Colonic mucosa (tissue), 4 donors: Measurements from ENCODE around the gene C19orf85. TPM values are rescaled to one million over a fixed set of nuclear protein-coding genes. Genes with fewer than 3 reads are reported as not detected.

Experiments used
- DNase-seq: peaks from one replicate; pipeline ENCODE4 v3.0.0-alpha.2; 2020
- H3K27ac ChIP-seq: fragments of 200-600 bp; one replicate; pipeline ENCODE4 v1.8.0; 2021
- H3K27me3 ChIP-seq: fragments of 200-600 bp; one replicate; pipeline ENCODE4 v1.8.0; 2021
- H3K36me3 ChIP-seq: fragments of 200-600 bp; one replicate; pipeline ENCODE4 v1.8.0; 2021
- H3K4me1 ChIP-seq: fragments of 200-600 bp; one replicate; pipeline ENCODE4 v1.8.0; 2021; ENCODE audit warnings: mild to moderate bottlenecking
- H3K4me3 ChIP-seq: fragments of 200-600 bp; one replicate; pipeline ENCODE4 v1.8.0; 2021
- H3K9ac ChIP-seq, 2 donors: one replicate each; pipeline ENCODE4 v1.7.0; 2013; ENCODE audit warnings: control low read depth in 2 of 2, low read depth in 2 of 2, low read length in 2 of 2
- H3K9me3 ChIP-seq: fragments of 200-600 bp; one replicate; pipeline ENCODE4 v1.8.0; 2021
- CTCF ChIP-seq: fragments of 200-600 bp; IDR thresholded peaks from one replicate; pipeline ENCODE4 v1.8.0; 2022; ENCODE audit warnings: antibody characterized with exemption, mild to moderate bottlenecking
- intact Hi-C: fragments of 100-400 bp; cut with DNase I; formaldehyde crosslinking; loops from one replicate; pipeline ENCODE4 v1.14.1; 2022
- total RNA-seq, 2 donors: library from RNA; stranded (reverse); fragmentation: NEBNext Ultra II Directional in 1 of 2; extraction: Animal tissue kit (Norgen Biotek cat#: 25700) in 1 of 2; gene quantifications; one replicate each; pipeline ENCODE4 v1.2.1, GENCODE V29; 2021
- donor health status: healthy.
- donor health status: DM: no; HTN: no; CAD: no.
- donor health status: DM: no; HTN: no; CAD: no.

The C19orf85 gene
- total RNA-seq, 2 donors from 2014 or later, result not detected

- no peak for TF ChIP-seq CTCF
- H3K27ac ChIP-seq, result no peak overlapping the region
- intact Hi-C loops, result no loop called here
- H3K27me3 ChIP-seq, result no peaks in the 10 kb centered on the region
- no peaks in the 10 kb centered on the region for H3K36me3 ChIP-seq
- no peak overlapping the region for H3K4me3 ChIP-seq
- H3K9ac ChIP-seq, result peak overlapping the region in 1 of 2 donors; percentile 12
- no peaks in the 10 kb centered on the region for H3K9me3 ChIP-seq
- H3K4me1 ChIP-seq, result no peaks in the 10 kb centered on the region
- DNase-seq, result no peak
Observed at GRCh38 chr19:55477905-55478304, 13.4 kb upstream of the C19orf85 start.

- peak within 1 kb of the TSS; percentile 38 to 61 for H3K9ac ChIP-seq
- peak within 1 kb of the TSS; percentile 73 for H3K27ac ChIP-seq
- H3K4me3 ChIP-seq, result peak within 1 kb of the TSS; percentile 55
- no peaks in the 10 kb centered on the region for H3K27me3 ChIP-seq
- no peaks in the 10 kb centered on the region for H3K4me1 ChIP-seq
- H3K36me3 ChIP-seq, result no peaks in the 10 kb centered on the region
- no peaks in the 10 kb centered on the region for H3K9me3 ChIP-seq
- TF ChIP-seq CTCF, result no peak
- intact Hi-C loops, result no loop called here
- peak; percentile 98 for DNase-seq
Observed at GRCh38 chr19:55476100-55476775, 11.7 kb upstream of the C19orf85 start, which contains the start of gene ZNF628. TSS of gene ZNF628 (plus strand) at chr19:55476617. CDS start at chr19:55479911, 3,294 bp downstream.

GRCh38 chr19:55474269-55475265 is 10.0 kb upstream of the C19orf85 start:
- Histone ChIP-seq H3K27me3 (no peaks in the 10 kb centered on the region), H3K4me3 (no peak overlapping the region), H3K9me3 (no peaks in the 10 kb centered on the region), H3K27ac (no peak overlapping the region), H3K9ac (no peak overlapping the region), H3K36me3 (no peaks in the 10 kb centered on the region), H3K4me1 (no peaks in the 10 kb centered on the region)
- TF ChIP-seq CTCF, result no peak
- DNase-seq, result no peak
- intact Hi-C loops, result no loop called here

- no peak for TF ChIP-seq CTCF
- H3K4me1 ChIP-seq, result no peaks in the 10 kb centered on the region
- no peak for DNase-seq
- intact Hi-C loops, result no loop called here
- H3K9me3 ChIP-seq, result no peaks in the 10 kb centered on the region
- H3K27ac ChIP-seq, result no peak overlapping the region
- no peak overlapping the region for H3K9ac ChIP-seq
- no peaks in the 10 kb centered on the region for H3K27me3 ChIP-seq
- H3K36me3 ChIP-seq, result no peaks in the 10 kb centered on the region
- no peak overlapping the region for H3K4me3 ChIP-seq
Observed at GRCh38 chr19:55473225-55474012, 8.9 kb upstream of the C19orf85 start.

- intact Hi-C loops, result no loop called here
- no peak overlapping the region for H3K9ac ChIP-seq
- DNase-seq, result no peak
Observed at GRCh38 chr19:55472463-55472862, 7.9 kb upstream of the C19orf85 start.

More at GRCh38 chr19:55472463-55472862, 7.9 kb upstream of the C19orf85 start:
- Histone ChIP-seq H3K36me3 (no peaks in the 10 kb centered on the region), H3K4me1 (no peaks in the 10 kb centered on the region), H3K9me3 (no peaks in the 10 kb centered on the region), H3K27me3 (no peaks in the 10 kb centered on the region), H3K4me3 (no peak overlapping the region), H3K27ac (no peak overlapping the region)
- no peak for TF ChIP-seq CTCF
